Chondrocyte (in vitro differentiated cells): ENCODE results near the gene CELA2B. TPM values are rescaled to one million over a fixed set of nuclear protein-coding genes. Genes with fewer than 3 reads are reported as not detected.

Source experiments
- DNase-seq: peaks from one replicate; pipeline ENCODE4 v3.0.0; 2021; ENCODE audit warnings: mixed read lengths, low spot score
- H3K27ac Mint-ChIP-seq: one replicate; pipeline ENCODE4 v1.8.0; 2021; ENCODE audit warnings: mild to moderate bottlenecking, moderate library complexity, mixed read lengths; ENCODE audit not compliant: unreplicated experiment
- H3K27me3 Mint-ChIP-seq: 2 replicates; pipeline ENCODE4 v1.8.0; 2021; ENCODE audit warnings: low read depth, mixed read lengths
- H3K36me3 Mint-ChIP-seq: 2 replicates; pipeline ENCODE4 v1.8.0; 2021; ENCODE audit warnings: low read depth, mixed read lengths
- H3K4me1 Mint-ChIP-seq: 2 replicates; pipeline ENCODE4 v1.8.0; 2021; ENCODE audit warnings: low read depth, mild to moderate bottlenecking, mixed read lengths
- H3K4me3 Mint-ChIP-seq: one replicate; pipeline ENCODE4 v1.8.0; 2021; ENCODE audit warnings: mild to moderate bottlenecking, moderate library complexity, mixed read lengths; ENCODE audit not compliant: unreplicated experiment
- H3K9me3 Mint-ChIP-seq: 2 replicates; pipeline ENCODE4 v1.8.0; 2021; ENCODE audit warnings: low read depth, mixed read lengths
- CTCF ChIP-seq: fragments of 200-600 bp; sonication (generic); IDR thresholded peaks from 2 replicates; pipeline ENCODE4 v1.5.0; 2021; ENCODE audit warnings: antibody characterized with exemption, mild to moderate bottlenecking, moderate library complexity
- total RNA-seq: library from RNA; stranded (reverse); gene quantifications from 3 replicates; pipeline ENCODE4 v1.2.1, GENCODE V29; 2021

The CELA2B gene
- total RNA-seq, 1 donor from 2014 or later = not detected

GRCh38 chr1:15525050-15526020, 49.4 kb downstream of the CELA2B start:
- Mint-ChIP-seq H3K27ac (peak overlapping the region; percentile 100), H3K27me3 (no peaks in the 10 kb centered on the region), H3K36me3 (peaks cover 1% of the 10 kb centered on the region), H3K9me3 (no peaks in the 10 kb centered on the region), H3K4me1 (peaks cover 37% of the 10 kb centered on the region), H3K4me3 (peak overlapping the region; percentile 92)
- TF ChIP-seq CTCF = no peak
- DNase-seq = no peak

DNA sequence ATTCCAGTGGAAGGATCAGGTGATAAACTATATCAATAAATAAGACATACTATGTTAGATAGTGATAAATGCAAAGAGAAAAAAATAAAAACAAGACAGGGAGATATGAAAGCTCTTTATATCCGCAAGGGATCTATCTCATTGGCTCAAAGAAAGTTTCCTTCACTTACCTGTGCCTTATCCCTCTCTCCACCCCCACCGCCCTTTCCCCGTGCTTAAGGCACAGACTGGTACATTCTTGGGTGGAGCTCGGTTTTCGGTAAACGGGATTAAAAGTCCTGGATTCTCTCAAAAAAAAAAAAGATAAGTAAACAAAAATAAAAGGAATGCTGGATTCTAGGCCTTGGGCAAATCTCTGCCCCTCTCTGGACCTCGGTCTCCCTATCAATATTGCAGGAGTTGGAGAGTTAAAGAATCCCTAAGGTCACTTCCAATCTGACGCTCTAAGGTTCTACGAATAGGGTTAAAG, 50.2 kb downstream of the CELA2B start:
- Mint-ChIP-seq H3K36me3 (peaks cover 1% of the 10 kb centered on the region), H3K4me1 (peaks cover 37% of the 10 kb centered on the region), H3K27ac (peak overlapping the region; percentile 100), H3K4me3 (peak overlapping the region; percentile 92), H3K27me3 (no peaks in the 10 kb centered on the region), H3K9me3 (no peaks in the 10 kb centered on the region)
- DNase-seq = no peak
- no peak for TF ChIP-seq CTCF

- Mint-ChIP-seq H3K27ac (peak within 1 kb of the TSS; percentile 100), H3K4me3 (peak within 1 kb of the TSS; percentile 92), H3K4me1 (peaks cover 37% of the 10 kb centered on the region), H3K9me3 (no peaks in the 10 kb centered on the region), H3K27me3 (no peaks in the 10 kb centered on the region), H3K36me3 (peaks cover 1% of the 10 kb centered on the region)
- peak; percentile 62 for TF ChIP-seq CTCF
- DNase-seq = peak; percentile 99
These were observed 50.8 kb downstream of the CELA2B start, which contains the start of gene DNAJC16 for GRCh38 chr1:15526490-15527339. DNAJC16 (plus strand) TSS chr1:15526848; CDS start chr1:15529106, 2,258 bp downstream.

DNA sequence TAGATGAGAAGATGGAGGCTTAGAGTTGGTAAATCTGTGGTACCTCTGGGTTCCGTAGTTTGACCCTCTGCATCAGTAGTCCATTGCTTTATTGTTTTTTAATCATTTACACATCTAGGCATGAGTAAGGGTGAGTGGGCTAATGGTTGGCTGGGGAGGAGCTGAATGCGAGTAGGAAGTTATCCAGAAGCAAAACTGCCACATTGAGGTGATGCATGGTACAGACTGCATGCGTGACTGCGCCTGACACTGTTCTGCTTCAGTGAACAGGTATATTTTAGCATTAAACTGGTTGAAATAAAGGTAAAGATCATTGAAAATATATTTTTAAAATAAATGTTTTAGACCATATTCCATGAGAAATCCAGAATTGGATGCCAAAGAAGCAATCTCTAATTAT, 55.1 kb downstream of the CELA2B start:
- no peaks in the 10 kb centered on the region for H3K27me3 Mint-ChIP-seq
- no peak for TF ChIP-seq CTCF
- no peaks in the 10 kb centered on the region for H3K9me3 Mint-ChIP-seq
- no peak overlapping the region for H3K27ac Mint-ChIP-seq
- H3K4me3 Mint-ChIP-seq = no peak overlapping the region
- DNase-seq = no peak
- peaks cover 21% of the 10 kb centered on the region for H3K4me1 Mint-ChIP-seq
- H3K36me3 Mint-ChIP-seq = peaks cover 6% of the 10 kb centered on the region

- no peak for DNase-seq
- Mint-ChIP-seq H3K9me3 (no peaks in the 10 kb centered on the region), H3K27me3 (no peaks in the 10 kb centered on the region), H3K4me3 (no peak overlapping the region), H3K27ac (no peak overlapping the region), H3K4me1 (peaks cover 16% of the 10 kb centered on the region), H3K36me3 (peaks cover 10% of the 10 kb centered on the region)
- no peak for TF ChIP-seq CTCF
These were observed 55.8 kb downstream of the CELA2B start for GRCh38 chr1:15531682-15532081.
